Measurements from ENCODE around the gene FAM151B. TPM values are rescaled to one million over a fixed set of nuclear protein-coding genes. Genes with fewer than 3 reads are reported as not detected.

The FAM151B gene
- total RNA-seq, result 1 to 10 TPM in 2 of 4 donors, under 1 TPM in 2; 0.63 to 1.4 (median 1.1) TPM
- 1 to 10 TPM in 1 of 3 donors, under 1 TPM in 2; 0.36 to 2.1 (median 0.68) TPM for polyA plus RNA-seq
- long read RNA-seq, donor 1, result 0 reads
- long read RNA-seq, donor 2, result 0 reads

GRCh38 chr5:80487829-80488721 is at the start of gene FAM151B:
TSS of gene FAM151B (plus strand) at chr5:80488100. CDS start at chr5:80488124, 24 bp downstream.
- 0 to 1% (median 0%) methylated on average over 83 to 85 of the region's 85 CpGs for WGBS, 3 donors
- DNase-seq (peak; percentile 81 to 90), ATAC-seq (peak; percentile 97 to 98 (median 98))
- Histone ChIP-seq H3K27ac (peak within 1 kb of the TSS; percentile 71), H3K4me3 (peak within 1 kb of the TSS; percentile 86), H3K36me3 (ENCODE audit: insufficient read depth in 1 of 2, low read depth in 1 of 2) (no peaks in the 10 kb centered on the region), H3K4me1 (peaks cover 7% of the 10 kb centered on the region), H3K27me3 (ENCODE audit: insufficient read depth in 3 of 3, low read length in 2 of 3) (no peaks in the 10 kb centered on the region), H3K9me3 (peaks cover 10% of the 10 kb centered on the region)
- peak; percentile 6 for TF ChIP-seq CTCF (IDR thresholded peaks at IDR 0.05)
- intact Hi-C loops (cut with DNase I), result loop anchor here (5.0 kb wide), 3 partner anchors 169 to 184 kb away; no protein-coding TSS in a partner anchor

GRCh38 chr5:80438739-80439138 is 49.2 kb upstream of the FAM151B start:
- H3K4me1 ChIP-seq, result no peaks in the 10 kb centered on the region
- H3K4me3 ChIP-seq, result no peak overlapping the region
- intact Hi-C loops (cut with DNase I), result no loop called here
- no peak for TF ChIP-seq CTCF (IDR thresholded peaks at IDR 0.05)
- peaks cover 0 to 87% of the 10 kb centered on the region in 2 donors for H3K36me3 ChIP-seq (ENCODE audit: insufficient read depth in 1 of 2, low read depth in 1 of 2)
- no peaks in the 10 kb centered on the region for H3K9me3 ChIP-seq
- H3K27me3 ChIP-seq (ENCODE audit: insufficient read depth in 3 of 3, low read length in 2 of 3), result no peaks in the 10 kb centered on the region
- DNase-seq (no peak), ATAC-seq (no peak)
- H3K27ac ChIP-seq, result no peak overlapping the region
- WGBS, 3 donors, result 94 to 95% (median 94%) methylated on average over 4 of the region's 4 CpGs

- no peak for TF ChIP-seq CTCF (IDR thresholded peaks at IDR 0.05)
- Histone ChIP-seq H3K9me3 (no peaks in the 10 kb centered on the region), H3K4me3 (no peak overlapping the region), H3K4me1 (no peaks in the 10 kb centered on the region), H3K27ac (no peak overlapping the region), H3K27me3 (ENCODE audit: insufficient read depth in 3 of 3, low read length in 2 of 3) (no peaks in the 10 kb centered on the region), H3K36me3 (ENCODE audit: insufficient read depth in 1 of 2, low read depth in 1 of 2) (peaks cover 0 to 87% of the 10 kb centered on the region in 2 donors)
- intact Hi-C loops (cut with DNase I), result no loop called here
- DNase-seq (no peak), ATAC-seq (no peak)
Measured at GRCh38 chr5:80439213-80439612, 48.7 kb upstream of the FAM151B start.

GRCh38 chr5:80442742-80443141 is 45.2 kb upstream of the FAM151B start:
- no peaks in the 10 kb centered on the region for H3K9me3 ChIP-seq
- TF ChIP-seq CTCF (IDR thresholded peaks at IDR 0.05), result no peak
- H3K4me1 ChIP-seq, result no peaks in the 10 kb centered on the region
- peaks cover 0 to 96% of the 10 kb centered on the region in 2 donors for H3K36me3 ChIP-seq (ENCODE audit: insufficient read depth in 1 of 2, low read depth in 1 of 2)
- ATAC-seq (no peak), DNase-seq (no peak)
- H3K27me3 ChIP-seq (ENCODE audit: insufficient read depth in 3 of 3, low read length in 2 of 3), result no peaks in the 10 kb centered on the region
- intact Hi-C loops (cut with DNase I), result no loop called here
- no peak overlapping the region for H3K4me3 ChIP-seq
- no peak overlapping the region for H3K27ac ChIP-seq

Data from psoas muscle (tissue), 8 donors.